CD4-positive, alpha-beta T cell treated with Interleukin-12 subunit alpha and Interleukin-12 subunit beta, for 1 hour (primary cell): Measurements from ENCODE around the gene ZNF892.

ENCODE experiments used
- DNase-seq: peaks from one replicate; pipeline ENCODE4 v3.0.0-alpha.2; 2020

The ZNF892 gene

DNA sequence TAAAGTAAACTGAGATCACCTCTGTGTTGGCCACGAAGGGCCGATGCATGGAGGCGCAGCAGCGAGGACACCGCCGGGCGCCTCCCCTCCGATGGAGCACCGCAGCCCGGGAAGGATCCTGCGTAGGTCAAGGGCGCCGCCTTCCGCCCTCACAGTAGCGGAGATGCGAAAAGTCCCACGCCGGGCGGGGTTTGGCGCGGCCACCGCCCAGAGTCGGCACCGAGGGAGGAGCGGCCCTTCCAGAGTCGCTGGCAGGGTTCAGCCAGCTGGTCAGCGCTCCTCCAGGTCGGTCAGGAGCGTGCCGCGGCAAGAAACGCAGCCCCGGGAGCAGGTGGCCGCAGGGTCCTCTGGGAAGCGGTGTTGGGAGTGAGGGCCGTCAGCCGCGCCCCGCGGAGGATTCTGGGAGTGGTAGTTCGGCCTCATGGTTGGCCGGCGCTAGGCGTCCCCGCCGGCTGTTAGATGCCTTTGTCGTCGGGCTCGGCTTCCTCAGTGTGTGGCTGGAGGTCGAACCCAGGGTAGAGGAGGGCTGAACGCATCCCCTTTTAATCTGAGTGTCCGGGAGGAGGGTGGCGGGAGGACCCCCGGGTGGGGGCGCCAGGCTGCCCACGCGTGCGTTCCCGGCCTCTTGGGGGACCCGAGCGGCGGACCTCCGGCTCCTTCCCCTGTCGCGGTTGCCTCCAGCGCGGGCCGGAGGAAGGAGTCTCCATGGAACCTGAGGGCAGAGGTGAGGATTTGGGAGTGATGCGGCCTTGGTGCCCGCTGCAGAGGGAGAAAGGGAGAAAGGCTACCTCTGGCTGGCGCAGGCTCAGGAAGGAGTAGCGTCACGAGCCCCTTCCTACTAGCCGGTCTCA is at the start of gene ZNF892:
Gene ZNF892 (plus strand): TSS at position 411 of the 851 bp plus-strand sequence. CDS start 295 bp downstream, at position 706.
- DNase-seq = peak; percentile 82

DNA sequence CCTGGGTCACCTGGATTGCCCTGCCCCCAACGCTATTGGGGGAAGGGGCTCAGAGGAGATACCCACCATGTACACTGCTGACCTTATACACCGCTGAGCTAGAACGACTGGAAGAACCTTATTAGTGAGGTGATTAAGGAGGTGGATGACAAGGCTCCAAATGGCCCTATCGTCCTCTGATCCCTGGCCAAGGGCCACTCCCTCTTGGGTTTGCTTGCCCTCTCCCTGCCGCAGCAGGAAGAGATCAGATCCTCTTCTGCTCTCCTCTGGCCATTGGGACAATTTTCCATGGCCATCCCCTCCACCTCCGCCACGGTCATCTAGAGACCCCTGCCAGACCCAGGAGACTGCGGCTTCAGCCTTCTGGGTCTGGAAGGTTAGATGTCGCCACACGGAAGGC is 48.9 kb upstream of the ZNF892 start:
- DNase-seq = no peak

DNA sequence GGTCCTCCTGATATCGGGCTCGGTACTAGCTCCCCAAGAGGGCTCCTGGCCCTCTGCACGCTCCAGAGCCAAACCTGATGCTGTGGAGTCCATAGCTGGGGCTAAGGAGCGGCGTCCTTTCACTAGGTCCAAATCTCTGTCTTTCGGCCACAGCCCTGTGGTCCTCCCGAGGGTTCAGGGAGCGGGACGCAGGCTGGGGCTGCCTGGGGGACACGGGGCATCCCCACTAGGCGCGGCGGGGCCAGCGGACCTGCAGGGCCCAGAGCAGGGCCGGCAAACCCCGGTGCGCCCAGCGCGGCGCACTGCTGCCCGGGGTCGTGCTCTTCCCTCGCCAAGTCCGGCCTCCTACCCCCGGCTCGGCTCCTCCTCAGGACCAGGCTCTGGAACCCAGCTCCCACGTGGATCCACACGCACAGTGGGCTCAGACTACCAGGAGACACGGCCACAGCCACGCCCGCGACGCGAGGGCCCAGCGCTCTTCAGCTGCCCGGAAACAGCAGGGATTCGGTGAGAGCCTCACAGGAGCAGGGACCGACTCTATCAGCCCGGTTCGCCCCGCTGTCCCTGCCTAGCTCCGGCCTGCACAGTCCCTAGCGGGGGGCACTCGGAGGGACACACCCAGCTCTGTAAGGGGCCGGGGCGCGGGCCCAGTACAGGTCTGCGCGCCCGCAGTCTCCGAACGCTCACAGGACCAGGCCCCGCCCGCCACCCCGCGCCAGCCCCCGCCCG is 48.3 kb upstream of the ZNF892 start:
- DNase-seq = no peak

DNA sequence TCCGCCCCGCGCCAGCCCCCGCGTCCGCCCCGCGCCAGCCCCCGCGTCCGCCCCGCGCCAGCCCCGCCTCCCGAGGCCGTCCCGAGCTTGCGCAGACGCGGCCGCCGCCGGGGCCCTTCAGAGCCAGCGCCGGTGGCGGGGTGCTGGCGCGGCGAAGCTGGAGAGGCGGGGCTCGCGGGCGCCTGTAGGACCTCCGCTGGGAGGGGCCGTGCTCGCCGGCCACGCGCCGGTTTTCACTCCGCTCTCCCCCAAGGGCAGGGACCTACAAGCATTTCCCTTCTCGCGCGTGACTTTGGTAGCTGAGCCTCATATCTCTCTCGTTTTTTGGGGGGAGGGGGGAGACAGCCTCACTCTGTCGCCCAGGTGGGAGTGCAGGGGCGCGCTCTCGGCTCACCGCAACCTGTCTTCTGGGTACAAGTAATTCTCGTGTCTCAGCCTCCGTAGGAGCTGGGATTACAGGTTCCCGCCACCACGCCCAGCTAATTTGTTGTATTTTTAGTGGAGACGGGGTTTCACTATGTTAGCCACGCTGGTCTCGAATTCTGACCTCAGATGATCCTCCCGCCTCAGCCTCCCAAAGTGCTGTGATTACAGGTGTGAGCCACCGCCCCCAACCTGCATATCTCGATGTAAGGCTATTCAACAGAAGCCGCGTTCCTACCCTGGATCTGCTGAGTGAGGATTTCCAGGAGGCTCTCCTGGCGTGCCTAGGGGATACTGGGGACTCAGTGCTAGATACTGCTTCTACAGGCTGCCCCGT is 47.5 kb upstream of the ZNF892 start, which contains the start of gene ZNF514:
Gene ZNF514 (minus strand): TSS at position 159 of the 760 bp plus-strand sequence. CDS start 6,595 bp downstream, outside the sequence.
- peak; percentile 84 for DNase-seq

DNA sequence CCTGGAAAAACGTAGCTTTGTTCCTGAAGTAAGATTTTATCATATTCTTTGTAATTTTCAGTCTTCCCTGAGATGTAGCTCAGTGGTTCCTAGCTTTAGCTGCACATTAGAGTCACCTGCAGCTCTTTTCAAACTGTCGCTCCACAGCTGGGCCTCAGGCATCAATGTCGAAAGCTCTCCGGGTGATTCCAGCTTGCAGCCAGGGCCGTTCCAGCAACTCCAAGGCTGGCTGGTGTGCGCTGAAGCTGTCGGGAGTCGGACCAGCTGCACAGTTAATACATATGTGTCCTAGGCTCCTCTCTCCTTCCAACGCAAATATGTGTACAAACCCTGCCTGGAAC is 42.3 kb upstream of the ZNF892 start:
- DNase-seq = no peak

DNA sequence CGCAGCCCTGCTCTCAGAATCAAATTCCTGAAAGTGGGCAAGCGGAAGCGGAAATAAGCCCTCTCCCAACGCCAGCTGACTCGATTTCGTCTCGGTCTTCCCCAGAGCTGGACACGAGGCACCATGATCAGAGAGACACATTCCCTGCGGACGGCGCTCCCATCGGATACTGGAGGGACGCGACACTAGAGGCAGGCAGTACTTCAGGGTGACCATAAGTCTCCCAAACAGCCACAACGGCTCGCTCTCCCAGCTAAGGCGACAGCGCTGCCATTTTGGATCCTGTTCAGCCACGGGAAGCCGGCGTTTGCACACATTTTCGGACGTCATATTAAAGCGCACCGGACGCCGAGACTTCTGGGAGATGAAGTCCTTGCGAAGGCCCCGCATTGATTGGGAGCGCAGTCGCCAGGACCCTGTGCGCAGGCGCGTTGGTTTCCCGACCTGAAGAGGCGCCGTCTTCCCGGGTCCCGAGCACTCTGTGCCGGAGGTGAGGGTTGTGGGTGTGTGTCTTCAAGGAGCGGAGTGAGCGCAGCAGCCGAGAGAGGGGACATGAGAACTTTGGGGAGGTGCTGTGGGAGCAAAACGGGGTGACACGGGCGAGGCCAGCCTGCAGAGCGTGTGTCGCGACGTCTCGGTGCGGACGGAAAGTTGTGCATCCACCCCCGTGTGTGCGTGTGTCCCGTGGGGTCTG is 41.8 kb upstream of the ZNF892 start, which contains the start of gene ZNF2:
Gene ZNF2 (plus strand): TSS at position 439 of the 694 bp plus-strand sequence. CDS start 10,418 bp downstream, outside the sequence.
- DNase-seq = peak; percentile 96

DNA sequence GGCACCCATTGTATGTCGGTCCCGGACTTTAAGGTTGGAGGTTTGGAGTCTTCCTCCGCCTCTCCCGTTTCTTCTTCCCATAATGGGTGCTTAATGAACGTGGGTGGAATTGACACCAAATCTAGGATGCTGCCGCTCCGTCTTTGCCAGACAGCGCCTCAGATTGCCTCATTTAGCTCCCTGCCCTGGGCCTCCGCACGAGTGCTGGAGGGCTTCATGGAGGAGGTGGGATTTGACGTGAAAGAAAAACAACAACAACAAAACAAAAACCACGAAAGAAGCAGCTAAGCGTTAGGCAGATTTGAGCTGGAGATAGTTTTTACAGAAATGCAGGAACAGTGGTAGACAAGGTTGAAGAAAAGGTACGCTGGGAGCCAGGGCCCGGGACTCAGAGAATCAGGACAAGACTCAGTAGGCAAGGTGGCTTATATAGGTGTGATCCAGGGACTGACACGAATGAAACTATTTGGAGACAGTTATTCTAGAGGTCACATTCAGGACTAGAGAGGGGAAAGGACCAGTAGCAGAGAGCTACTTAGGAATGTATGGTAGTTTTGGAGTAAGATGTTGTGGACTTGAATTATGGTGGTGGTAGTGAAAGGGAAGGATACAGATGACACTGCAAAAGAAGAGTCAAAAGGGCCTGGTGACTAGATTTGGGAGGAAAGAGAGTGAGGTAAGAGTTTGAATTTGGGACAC is 41.1 kb upstream of the ZNF892 start:
- no peak for DNase-seq

DNA sequence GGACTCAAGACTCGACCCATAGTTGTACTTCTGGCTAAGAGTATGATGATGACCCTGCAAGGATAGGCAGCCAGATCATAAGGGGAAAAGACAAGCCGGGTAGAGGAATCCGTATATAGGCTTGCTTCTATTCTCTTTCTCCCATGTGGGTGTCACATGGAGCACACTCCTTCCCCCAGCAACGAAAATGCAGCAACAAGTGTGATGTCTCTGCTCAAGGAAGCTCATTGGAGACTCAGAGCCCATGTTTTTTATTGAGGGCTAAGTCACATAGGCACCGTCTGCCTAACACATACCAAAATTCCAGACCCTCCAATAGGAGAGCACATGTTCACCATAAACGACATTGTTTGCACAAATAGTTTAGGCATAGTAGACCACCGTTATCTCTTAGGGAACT is 35.4 kb upstream of the ZNF892 start:
- DNase-seq = no peak

DNA sequence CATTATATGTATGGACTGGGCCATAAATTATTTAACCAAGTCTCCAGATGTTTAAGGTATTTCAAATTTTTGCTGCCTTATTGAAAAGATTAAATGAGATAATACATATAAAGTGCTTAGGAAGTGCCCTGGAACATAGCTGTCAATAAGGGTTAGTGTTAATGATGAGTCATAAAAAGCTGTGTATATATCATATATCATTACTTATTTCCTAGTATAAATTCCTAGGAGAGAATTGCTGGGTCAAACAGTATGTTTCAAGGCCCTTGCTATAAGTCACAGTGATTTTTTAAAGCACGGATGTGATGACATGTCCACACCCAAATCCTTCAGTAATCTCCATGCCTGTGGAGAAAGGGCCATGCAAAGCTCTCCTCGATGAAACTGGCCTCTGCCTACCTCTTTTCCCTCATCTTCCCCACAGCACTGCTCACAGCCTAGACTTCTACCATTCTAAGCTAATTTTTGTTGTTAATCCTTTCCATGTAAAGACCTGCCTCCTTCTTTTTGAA is 33.2 kb upstream of the ZNF892 start:
- DNase-seq = no peak

DNA sequence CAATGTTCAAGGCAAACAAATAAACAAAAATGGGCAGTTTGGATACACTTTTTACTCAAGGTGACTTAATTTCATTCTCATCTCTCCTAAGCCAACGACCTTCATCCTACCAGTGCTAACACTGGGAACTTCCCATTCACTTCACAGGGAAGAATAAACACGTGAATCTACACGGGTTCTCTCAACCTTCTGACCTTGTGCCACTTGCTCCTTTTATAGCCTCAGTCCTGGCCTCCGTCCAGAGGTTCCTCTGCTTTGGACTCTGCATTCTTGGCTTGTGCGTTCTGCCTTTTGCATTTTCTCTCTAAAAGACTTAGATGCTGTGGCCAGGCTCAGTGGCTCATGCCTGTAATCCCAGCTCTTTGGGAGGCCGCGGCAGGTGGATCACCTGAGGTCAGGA is 27.9 kb upstream of the ZNF892 start:
- no peak for DNase-seq

DNA sequence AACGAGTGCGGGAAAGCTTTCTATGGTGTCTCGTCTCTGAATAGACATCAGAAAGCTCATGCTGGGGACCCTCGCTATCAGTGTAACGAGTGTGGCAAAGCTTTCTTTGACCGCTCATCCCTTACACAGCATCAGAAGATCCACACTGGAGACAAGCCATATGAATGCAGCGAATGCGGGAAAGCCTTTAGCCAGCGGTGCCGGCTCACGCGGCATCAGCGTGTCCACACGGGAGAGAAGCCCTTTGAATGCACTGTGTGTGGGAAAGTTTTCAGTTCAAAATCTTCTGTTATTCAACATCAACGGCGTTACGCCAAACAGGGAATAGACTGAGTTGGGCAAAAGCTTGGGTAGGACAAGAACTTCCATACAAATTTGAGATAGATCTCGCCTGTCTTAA is 25.5 kb upstream of the ZNF892 start:
- no peak for DNase-seq

DNA sequence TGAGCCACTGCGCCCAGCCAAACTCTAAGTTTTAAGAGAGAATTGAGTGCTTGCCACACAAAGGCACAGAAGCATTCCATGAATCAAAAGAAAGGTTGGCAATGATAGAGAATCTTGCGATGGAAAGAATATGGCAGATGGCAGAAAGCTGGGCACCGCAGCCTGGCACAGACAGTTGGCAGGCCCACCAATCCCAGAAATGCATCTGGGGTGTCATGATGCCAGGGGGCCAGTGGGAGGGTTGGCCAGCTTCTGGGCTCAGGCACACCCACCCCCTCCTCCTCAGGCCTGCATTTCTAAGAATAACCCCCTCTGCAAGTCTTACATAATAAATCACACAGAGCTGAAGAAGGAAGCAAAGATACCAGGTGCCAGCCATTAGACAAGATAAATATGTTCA is 22.1 kb upstream of the ZNF892 start:
- no peak for DNase-seq

DNA sequence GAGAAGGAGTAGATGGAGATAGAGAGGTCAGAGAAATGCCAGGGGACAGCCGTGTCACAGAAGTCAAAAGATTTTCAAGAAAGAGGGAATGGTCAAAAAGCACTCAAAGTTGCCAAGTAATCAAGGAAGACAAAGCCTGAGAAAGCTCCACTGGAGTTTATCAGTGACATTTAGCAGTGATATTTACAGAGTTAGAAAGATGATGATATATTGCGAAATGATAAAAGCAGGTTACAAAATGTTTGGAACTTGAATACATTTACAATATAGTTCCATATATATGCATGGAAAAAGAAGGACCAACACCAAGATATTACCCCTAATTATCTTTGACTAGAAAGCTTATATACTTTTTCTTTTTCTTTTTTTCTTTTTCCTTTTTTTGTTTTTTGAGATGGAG is 21.3 kb upstream of the ZNF892 start:
- no peak for DNase-seq

DNA sequence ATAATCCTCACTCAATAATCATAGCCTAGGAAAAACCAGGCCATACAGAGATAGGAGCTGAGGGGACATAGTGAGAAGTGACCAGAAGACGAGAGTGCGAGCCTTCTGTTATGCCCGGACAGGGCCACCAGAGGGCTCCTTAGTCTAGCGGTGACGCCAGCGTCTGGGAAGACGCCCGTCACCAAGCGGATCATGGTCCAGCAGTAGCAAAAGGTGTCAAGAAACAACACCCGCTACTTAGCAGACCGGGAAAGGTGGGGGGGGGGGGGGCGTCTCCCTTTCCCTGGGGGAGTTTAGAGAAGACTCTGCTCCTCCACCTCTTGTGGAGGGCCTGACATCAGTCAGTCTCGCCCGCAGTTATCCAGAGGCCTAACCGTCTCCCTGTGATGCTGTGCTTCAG is 14.4 kb upstream of the ZNF892 start:
- DNase-seq = peak; percentile 39

DNA sequence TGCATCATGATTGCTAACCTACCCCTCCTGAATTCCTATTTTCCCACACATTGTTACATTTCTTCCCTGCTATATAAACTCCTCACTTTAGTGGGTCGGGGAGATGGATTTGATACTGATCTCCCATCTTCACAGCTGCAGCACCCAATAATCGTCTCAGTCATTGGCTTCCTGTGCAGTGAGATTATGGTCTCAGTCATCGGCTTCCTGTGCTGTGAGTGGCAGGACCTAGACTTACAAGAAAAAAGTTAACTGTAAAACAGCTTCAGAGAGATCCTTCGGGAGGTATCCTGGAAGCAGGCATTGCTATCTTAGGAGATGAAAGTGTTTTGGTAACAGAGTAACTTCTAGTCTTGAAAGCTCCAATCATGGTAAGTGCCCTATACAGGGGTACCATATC is 3.4 kb upstream of the ZNF892 start:
- no peak for DNase-seq

DNA sequence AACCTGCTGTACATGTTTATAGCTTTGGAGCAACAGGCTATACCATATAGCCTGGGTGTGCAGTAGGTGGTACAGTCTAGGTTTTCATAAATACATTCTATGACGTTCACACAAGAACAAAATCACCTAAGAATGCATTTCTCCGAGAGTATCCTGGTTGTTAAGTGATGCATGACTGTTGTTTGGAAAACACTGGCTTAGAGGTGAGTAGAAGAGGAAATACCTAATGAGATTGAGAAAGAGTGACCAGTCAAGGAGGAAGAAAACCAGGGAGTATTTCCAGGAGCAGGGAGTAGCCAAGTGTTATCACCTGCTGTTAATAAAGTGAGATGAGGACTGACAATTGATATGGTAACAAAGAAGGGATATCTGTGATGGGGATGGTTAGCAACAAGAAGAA is 2.9 kb upstream of the ZNF892 start:
- DNase-seq = no peak

DNA sequence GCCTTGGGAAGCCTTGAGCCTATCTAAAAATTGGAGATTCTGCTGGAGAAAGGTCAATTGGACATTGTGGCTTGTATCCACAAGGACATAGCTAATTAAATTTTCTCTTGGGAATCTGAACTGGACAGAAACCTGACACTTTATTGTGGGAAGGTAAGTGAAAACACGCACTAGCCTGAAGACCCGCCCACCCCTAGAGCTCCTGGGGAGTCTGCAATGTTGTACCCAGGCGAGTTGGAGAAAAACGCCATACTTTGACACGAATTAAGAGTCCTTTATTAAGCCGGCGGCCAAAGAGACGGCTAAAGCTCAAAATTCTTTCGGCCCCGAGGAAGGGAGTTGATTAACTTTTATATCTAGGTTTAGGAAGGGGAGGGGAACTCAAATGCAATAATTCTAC is 1.2 kb upstream of the ZNF892 start:
- no peak for DNase-seq

DNA sequence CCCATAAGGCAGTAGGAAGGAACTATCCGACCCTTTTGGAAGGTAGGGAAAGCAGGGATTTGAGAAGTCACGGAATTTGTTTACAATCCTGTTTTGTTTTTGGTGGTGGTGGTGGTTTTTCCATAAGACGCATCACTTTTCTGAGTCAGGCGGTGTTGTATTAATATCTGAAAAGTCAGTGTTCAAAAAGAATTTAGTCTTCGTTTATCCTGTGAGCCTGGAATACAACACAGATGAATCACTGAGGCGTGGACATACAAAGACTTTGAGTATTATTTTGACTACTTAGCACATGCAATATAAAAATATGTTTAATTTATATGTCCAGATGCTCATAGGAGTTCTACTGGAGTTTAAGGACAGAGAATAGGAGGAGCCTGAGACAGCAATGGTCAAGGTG is 785 bp downstream of the ZNF892 start:
- DNase-seq = no peak

DNA sequence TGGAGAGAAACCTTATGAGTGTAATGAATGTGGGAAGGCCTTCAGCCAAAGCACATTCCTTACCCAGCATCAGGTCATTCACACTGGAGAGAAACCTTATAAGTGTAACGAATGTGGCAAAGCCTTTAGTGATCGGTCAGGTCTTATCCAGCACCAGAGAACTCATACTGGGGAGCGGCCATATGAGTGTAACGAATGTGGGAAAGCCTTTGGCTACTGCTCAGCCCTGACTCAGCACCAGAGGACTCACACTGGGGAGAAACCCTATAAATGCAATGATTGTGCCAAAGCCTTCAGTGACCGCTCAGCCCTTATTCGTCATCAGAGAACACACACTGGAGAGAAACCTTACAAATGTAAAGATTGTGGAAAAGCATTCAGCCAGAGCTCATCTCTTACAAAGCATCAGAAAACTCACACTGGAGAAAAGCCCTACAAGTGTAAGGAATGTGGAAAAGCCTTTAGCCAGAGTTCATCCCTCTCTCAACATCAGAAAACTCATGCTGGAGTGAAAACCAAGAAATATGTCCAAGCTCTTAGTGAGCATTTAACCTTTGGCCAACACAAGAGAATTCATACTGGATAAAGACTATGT is 7.8 kb downstream of the ZNF892 start:
- no peak for DNase-seq

DNA sequence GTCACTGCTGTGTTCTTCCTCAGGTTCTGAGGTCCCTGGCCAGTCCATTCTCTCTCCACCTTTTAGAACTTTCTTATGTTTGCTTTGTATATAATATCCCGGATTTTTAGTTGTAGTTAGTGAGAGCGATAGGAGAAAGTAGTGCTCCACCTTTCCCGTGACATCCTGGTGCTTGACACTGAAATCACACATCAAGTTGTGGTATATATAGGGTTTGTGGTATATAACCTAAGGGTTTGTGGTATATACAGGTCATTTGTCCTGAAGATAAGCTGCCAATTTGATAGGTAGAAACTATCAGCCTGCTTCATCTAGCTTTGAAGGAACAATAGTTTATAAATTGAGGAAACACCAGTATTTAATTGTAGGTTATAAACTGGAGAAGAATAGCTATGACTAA is 13.1 kb downstream of the ZNF892 start:
- no peak for DNase-seq

DNA sequence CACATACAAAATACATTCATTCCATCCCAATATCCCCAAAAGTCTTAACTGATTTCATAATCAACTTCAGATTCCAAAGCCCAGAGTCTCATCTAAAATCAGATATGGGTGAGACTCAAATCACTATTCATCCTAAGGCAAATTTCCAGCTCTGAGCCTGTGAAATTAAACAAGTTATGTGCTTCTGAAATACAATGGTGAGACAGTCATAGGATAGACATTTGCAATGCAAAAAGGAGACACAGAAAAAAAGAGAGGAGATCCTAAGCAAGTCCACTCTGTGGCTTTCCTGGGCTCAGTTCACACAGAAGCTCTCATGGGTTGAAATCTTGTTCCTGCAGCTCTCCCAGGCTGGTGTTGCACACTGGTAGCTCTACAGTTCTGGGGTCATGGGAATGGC is 18.3 kb downstream of the ZNF892 start:
- no peak for DNase-seq

DNA sequence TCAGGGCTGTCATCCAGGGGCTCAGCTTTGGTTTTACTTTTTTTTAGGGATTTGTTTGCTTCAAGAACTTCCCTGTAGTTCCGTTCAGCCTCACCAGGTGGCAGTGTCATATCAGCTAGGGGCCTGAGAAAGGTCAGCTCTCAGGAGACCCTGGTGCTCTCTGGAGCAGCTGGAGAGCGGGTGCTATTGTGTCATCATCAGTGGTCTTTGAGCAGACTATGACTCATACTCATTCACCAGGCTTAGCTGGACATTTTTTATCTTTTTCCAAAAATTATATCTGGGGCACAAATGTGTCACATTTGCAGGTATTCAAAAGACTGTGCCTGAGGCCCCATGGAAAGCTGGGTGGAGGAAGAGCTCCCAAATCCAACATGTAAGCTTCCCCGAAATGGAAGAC is 24.4 kb downstream of the ZNF892 start:
- peak; percentile 3 for DNase-seq
